HepG2 (cell line): ENCODE results near the gene SLC4A2.

Experiments
- ERF ChIP-seq: IDR thresholded peaks from 2 replicates; pipeline ENCODE4 v1.6.1; 2018; ENCODE audit warnings: missing biosample characterization, missing genetic modification reagents
- MYC ChIP-seq: sonication (generic); formaldehyde crosslinking; IDR thresholded peaks from 2 replicates; pipeline ENCODE4 v1.9.0; 2021; ENCODE audit warnings: missing genetic modification reagents, borderline replicate concordance
- NFRKB ChIP-seq: fragments of 450-650 bp; IDR thresholded peaks from 2 replicates; pipeline ENCODE4 v1.6.1; 2017
- ZNF558 ChIP-seq: sonication (generic); formaldehyde crosslinking; IDR thresholded peaks from 2 replicates; pipeline ENCODE4 v1.9.0; 2022; ENCODE audit warnings: mild to moderate bottlenecking, missing genetic modification reagents, borderline replicate concordance
- TF ChIP-seq, protein P1 (sequence below): sonication (generic); formaldehyde crosslinking; IDR thresholded peaks from 2 replicates; pipeline ENCODE4 v1.5.0; 2020; ENCODE audit warnings: mild to moderate bottlenecking, missing genetic modification reagents, moderate library complexity
- TF ChIP-seq, protein P2 (sequence below): sonication (generic); formaldehyde crosslinking; IDR thresholded peaks from one replicate; pipeline ENCODE4 v1.5.1; 2020; ENCODE audit warnings: mild to moderate bottlenecking, missing genetic modification reagents; ENCODE audit errors: not compliant biosample characterization
- TF ChIP-seq, protein P3 (sequence below): sonication (generic); formaldehyde crosslinking; IDR thresholded peaks from 2 replicates; pipeline ENCODE4 v1.4.0; 2020; ENCODE audit warnings: missing genetic modification reagents
- TF ChIP-seq, protein P4 (sequence below): sonication (generic); formaldehyde crosslinking; IDR thresholded peaks from 2 replicates; pipeline ENCODE4 v1.9.0; 2021; ENCODE audit warnings: missing genetic modification reagents, borderline replicate concordance

DNA sequence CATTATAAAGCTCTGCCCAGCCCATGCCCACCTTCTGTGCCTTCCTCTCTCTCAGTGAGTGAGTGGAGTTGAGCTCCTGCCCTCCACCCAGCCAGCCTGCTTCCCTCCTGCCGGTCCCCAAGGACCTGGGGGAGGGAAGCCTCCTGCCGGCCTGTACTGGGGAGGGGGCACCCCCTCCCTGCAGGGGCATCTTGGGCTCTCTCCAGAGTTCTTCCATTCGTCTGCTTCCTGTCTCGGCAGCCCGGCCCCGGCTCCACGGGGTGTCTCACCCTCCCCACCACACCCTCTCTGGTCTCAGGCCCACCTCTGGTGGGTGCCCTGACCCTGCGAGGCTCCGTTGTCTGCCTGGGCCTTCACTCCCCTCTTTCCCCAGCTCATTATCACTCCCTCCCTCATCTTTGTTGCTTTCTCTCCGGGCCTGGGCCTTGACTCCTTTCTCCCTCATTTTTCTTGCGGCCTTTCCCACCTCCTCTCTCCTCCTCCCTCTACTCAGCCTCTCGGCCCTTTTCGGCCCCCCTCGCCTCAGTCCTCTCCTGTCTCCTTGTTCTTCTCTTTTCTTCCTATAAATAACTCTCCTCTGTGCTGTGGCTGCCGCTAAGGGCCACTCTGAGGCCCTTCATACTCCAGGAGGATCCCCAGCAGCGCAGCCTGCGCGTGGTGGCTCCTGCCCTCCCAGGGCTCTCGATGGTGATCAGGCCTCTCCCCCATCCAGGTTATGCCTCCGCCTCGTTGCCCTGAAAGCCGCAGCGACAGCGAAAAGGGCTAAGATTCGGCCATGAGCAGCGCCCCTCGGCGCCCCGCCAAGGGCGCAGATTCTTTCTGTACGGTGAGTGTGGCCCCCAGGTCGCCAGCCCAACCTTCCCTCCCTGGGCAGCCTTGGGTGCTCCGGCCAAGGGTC, 2.1 kb downstream of the SLC4A2 start:
- TF ChIP-seq, protein P1, sequence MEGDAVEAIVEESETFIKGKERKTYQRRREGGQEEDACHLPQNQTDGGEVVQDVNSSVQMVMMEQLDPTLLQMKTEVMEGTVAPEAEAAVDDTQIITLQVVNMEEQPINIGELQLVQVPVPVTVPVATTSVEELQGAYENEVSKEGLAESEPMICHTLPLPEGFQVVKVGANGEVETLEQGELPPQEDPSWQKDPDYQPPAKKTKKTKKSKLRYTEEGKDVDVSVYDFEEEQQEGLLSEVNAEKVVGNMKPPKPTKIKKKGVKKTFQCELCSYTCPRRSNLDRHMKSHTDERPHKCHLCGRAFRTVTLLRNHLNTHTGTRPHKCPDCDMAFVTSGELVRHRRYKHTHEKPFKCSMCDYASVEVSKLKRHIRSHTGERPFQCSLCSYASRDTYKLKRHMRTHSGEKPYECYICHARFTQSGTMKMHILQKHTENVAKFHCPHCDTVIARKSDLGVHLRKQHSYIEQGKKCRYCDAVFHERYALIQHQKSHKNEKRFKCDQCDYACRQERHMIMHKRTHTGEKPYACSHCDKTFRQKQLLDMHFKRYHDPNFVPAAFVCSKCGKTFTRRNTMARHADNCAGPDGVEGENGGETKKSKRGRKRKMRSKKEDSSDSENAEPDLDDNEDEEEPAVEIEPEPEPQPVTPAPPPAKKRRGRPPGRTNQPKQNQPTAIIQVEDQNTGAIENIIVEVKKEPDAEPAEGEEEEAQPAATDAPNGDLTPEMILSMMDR, result no peak
- TF ChIP-seq MYC (no peak), NFRKB (no peak), ZNF558 (no peak), ERF (CRISPR knock-in tag) (no peak)
- TF ChIP-seq, protein P2, sequence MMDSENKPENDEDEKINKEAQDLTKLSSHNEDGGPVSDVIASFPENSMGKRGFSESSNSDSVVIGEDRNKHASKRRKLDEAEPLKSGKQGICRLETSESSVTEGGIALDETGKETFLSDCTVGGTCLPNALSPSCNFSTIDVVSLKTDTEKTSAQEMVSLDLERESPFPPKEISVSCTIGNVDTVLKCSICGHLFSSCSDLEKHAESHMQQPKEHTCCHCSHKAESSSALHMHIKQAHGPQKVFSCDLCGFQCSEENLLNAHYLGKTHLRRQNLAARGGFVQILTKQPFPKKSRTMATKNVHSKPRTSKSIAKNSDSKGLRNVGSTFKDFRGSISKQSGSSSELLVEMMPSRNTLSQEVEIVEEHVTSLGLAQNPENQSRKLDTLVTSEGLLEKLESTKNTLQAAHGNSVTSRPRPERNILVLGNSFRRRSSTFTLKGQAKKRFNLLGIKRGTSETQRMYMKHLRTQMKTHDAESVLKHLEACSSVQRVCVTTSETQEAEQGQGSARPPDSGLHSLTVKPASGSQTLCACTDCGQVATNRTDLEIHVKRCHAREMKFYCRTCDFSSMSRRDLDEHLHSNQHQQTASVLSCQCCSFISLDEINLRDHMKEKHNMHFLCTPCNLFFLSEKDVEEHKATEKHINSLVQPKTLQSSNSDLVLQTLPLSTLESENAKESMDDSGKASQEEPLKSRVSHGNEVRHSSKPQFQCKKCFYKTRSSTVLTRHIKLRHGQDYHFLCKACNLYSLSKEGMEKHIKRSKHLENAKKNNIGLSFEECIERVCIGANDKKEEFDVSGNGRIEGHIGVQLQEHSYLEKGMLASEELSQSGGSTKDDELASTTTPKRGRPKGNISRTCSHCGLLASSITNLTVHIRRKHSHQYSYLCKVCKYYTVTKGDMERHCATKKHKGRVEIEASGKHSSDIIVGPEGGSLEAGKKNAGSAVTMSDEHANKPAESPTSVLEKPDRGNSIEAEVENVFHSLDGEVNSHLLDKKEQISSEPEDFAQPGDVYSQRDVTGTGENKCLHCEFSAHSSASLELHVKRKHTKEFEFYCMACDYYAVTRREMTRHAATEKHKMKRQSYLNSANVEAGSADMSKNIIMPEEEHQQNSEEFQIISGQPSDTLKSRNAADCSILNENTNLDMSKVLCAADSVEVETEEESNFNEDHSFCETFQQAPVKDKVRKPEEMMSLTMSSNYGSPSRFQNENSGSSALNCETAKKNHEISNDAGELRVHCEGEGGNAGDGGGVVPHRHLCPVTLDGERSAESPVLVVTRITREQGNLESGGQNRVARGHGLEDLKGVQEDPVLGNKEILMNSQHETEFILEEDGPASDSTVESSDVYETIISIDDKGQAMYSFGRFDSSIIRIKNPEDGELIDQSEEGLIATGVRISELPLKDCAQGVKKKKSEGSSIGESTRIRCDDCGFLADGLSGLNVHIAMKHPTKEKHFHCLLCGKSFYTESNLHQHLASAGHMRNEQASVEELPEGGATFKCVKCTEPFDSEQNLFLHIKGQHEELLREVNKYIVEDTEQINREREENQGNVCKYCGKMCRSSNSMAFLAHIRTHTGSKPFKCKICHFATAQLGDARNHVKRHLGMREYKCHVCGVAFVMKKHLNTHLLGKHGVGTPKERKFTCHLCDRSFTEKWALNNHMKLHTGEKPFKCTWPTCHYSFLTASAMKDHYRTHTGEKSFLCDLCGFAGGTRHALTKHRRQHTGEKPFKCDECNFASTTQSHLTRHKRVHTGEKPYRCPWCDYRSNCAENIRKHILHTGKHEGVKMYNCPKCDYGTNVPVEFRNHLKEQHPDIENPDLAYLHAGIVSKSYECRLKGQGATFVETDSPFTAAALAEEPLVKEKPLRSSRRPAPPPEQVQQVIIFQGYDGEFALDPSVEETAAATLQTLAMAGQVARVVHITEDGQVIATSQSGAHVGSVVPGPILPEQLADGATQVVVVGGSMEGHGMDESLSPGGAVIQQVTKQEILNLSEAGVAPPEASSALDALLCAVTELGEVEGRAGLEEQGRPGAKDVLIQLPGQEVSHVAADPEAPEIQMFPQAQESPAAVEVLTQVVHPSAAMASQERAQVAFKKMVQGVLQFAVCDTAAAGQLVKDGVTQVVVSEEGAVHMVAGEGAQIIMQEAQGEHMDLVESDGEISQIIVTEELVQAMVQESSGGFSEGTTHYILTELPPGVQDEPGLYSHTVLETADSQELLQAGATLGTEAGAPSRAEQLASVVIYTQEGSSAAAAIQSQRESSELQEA (CRISPR knock-in tag), result no peak
- TF ChIP-seq, protein P3, sequence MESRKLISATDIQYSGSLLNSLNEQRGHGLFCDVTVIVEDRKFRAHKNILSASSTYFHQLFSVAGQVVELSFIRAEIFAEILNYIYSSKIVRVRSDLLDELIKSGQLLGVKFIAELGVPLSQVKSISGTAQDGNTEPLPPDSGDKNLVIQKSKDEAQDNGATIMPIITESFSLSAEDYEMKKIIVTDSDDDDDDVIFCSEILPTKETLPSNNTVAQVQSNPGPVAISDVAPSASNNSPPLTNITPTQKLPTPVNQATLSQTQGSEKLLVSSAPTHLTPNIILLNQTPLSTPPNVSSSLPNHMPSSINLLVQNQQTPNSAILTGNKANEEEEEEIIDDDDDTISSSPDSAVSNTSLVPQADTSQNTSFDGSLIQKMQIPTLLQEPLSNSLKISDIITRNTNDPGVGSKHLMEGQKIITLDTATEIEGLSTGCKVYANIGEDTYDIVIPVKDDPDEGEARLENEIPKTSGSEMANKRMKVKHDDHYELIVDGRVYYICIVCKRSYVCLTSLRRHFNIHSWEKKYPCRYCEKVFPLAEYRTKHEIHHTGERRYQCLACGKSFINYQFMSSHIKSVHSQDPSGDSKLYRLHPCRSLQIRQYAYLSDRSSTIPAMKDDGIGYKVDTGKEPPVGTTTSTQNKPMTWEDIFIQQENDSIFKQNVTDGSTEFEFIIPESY (CRISPR knock-in tag), result no peak
- TF ChIP-seq, protein P4, sequence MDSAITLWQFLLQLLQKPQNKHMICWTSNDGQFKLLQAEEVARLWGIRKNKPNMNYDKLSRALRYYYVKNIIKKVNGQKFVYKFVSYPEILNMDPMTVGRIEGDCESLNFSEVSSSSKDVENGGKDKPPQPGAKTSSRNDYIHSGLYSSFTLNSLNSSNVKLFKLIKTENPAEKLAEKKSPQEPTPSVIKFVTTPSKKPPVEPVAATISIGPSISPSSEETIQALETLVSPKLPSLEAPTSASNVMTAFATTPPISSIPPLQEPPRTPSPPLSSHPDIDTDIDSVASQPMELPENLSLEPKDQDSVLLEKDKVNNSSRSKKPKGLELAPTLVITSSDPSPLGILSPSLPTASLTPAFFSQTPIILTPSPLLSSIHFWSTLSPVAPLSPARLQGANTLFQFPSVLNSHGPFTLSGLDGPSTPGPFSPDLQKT, result no peak
